Keratinocyte (primary cell): ENCODE measurements around the gene ADAM12. TPM values are rescaled to one million over a fixed set of nuclear protein-coding genes. Genes with fewer than 3 reads are reported as not detected.

Experiments used
- DNase-seq: peaks from one replicate; pipeline ENCODE4 v3.0.0-alpha.2; 2011; ENCODE audit warnings: low read depth, missing footprints, low spot score
- FAIRE-seq: peaks from 2 replicates; lab custom pipeline; 2011; peaks lifted over from hg19 to GRCh38; lab: Jason Lieb, UNC
- H2AFZ ChIP-seq: 2 replicates; pipeline ENCODE4 v1.6.0; 2012; ENCODE audit warnings: low read length, control low read depth, inconsistent platforms; ENCODE audit not compliant: control insufficient read depth
- H3K27ac ChIP-seq: 2 replicates; pipeline ENCODE4 v1.5.1; 2011; ENCODE audit warnings: low read length; ENCODE audit not compliant: control insufficient read depth, insufficient read depth
- H3K27me3 ChIP-seq: 3 replicates; pipeline ENCODE4 v1.6.0; 2011; ENCODE audit warnings: low read length; ENCODE audit not compliant: control insufficient read depth, insufficient read depth; ENCODE audit errors: extremely low read depth
- H3K36me3 ChIP-seq, 2 experiments: 2 replicates in 1 of 2; 3 replicates in 1 of 2; pipeline ENCODE4 v1.5.1; 2011; ENCODE audit warnings: low read length in 2 of 2, mild to moderate bottlenecking in 1 of 2; ENCODE audit not compliant: control insufficient read depth in 2 of 2, insufficient read depth in 2 of 2; ENCODE audit errors: extremely low read depth in 1 of 2
- H3K4me1 ChIP-seq: 3 replicates; pipeline ENCODE4 v1.5.1; 2011; ENCODE audit warnings: low read length; ENCODE audit not compliant: control insufficient read depth, insufficient read depth; ENCODE audit errors: extremely low read depth
- H3K4me2 ChIP-seq: 3 replicates; pipeline ENCODE4 v1.6.0; 2011; ENCODE audit warnings: low read depth, low read length; ENCODE audit not compliant: control insufficient read depth, insufficient read depth; ENCODE audit errors: extremely low read depth
- H3K4me3 ChIP-seq, 3 experiments: fragments of 200-600 bp in 1 of 3; sonication (generic) in 1 of 3; 2 replicates in 2 of 3; 3 replicates in 1 of 3; pipeline ENCODE4 v1.5.1; 2011 to 2016; ENCODE audit warnings: low read length in 3 of 3, mild to moderate bottlenecking in 3 of 3, control low read depth in 2 of 3, inconsistent platforms in 1 of 3, low read depth in 1 of 3, mixed read lengths in 1 of 3, mixed run types in 1 of 3, moderate library complexity in 1 of 3; ENCODE audit not compliant: control insufficient read depth in 2 of 3, insufficient read depth in 2 of 3; ENCODE audit errors: extremely low read depth in 1 of 3
- H3K79me2 ChIP-seq: 2 replicates; pipeline ENCODE4 v1.6.0; 2012; ENCODE audit warnings: low read length; ENCODE audit not compliant: control insufficient read depth, insufficient read depth
- H3K9ac ChIP-seq: 3 replicates; pipeline ENCODE4 v1.6.0; 2011; ENCODE audit warnings: low read length; ENCODE audit not compliant: control insufficient read depth, insufficient read depth; ENCODE audit errors: extremely low read depth
- H3K9me1 ChIP-seq: 3 replicates; pipeline ENCODE4 v1.6.0; 2011; ENCODE audit warnings: low read length; ENCODE audit not compliant: control insufficient read depth, insufficient read depth; ENCODE audit errors: extremely low read depth
- H3K9me3 ChIP-seq: 2 replicates; pipeline ENCODE4 v1.5.1; 2012; ENCODE audit warnings: low read depth, low read length; ENCODE audit not compliant: control insufficient read depth
- H4K20me1 ChIP-seq: 3 replicates; pipeline ENCODE4 v1.6.0; 2011; ENCODE audit warnings: low read length; ENCODE audit not compliant: control insufficient read depth, insufficient read depth; ENCODE audit errors: extremely low read depth
- EZH2 ChIP-seq: IDR thresholded peaks from one replicate; pipeline ENCODE4 v1.6.1; 2012; ENCODE audit warnings: inconsistent platforms, mild to moderate bottlenecking, low read length, moderate library complexity
- dilution Hi-C: fragments of 300-500 bp; cut with MboI; formaldehyde crosslinking; loops from one replicate; pipeline ENCODE4 v1.7.0; 2020; ENCODE audit warnings: low sequenced_read_pairs; ENCODE audit not compliant: extremely low pct_ligation_motif_present
- polyA plus RNA-seq, 5 experiments: library from polyadenylated mRNA; depleted of rRNA in 3 of 5; stranded (reverse) in 3 of 5; stranded (forward) in 1 of 5; unstranded in 1 of 5; fragments of >200 nt; gene quantifications; 1 replicate in 1 of 5; 2 replicates in 3 of 5; 3 replicates in 1 of 5; pipeline versions ENCODE4 v1.2.1 to v1.2.3, GENCODE V29; 2011 to 2012; ENCODE audit warnings: missing spikeins in 2 of 5, low read depth in 1 of 5, low replicate concordance in 1 of 5
- TF ChIP-seq, protein P1 (sequence below), 3 experiments: IDR thresholded peaks in 1 of 3; conservative IDR thresholded peaks in 1 of 3; optimal IDR thresholded peaks in 1 of 3; 2 replicates in 2 of 3; 3 replicates in 1 of 3; pipeline versions ENCODE3 to v1.5.1; 2011; ENCODE audit warnings: low read length in 3 of 3, mild to moderate bottlenecking in 3 of 3, moderate library complexity in 2 of 3, control low read depth in 1 of 3, inconsistent platforms in 1 of 3; ENCODE audit not compliant: insufficient read depth in 2 of 3; ENCODE audit errors: extremely low read depth in 1 of 3

Gene ADAM12
- polyA plus RNA-seq, 1 donor (not counting 4 experiments of a cell fraction or from before 2014, with no cell fraction given), result 0.07 TPM

DNA sequence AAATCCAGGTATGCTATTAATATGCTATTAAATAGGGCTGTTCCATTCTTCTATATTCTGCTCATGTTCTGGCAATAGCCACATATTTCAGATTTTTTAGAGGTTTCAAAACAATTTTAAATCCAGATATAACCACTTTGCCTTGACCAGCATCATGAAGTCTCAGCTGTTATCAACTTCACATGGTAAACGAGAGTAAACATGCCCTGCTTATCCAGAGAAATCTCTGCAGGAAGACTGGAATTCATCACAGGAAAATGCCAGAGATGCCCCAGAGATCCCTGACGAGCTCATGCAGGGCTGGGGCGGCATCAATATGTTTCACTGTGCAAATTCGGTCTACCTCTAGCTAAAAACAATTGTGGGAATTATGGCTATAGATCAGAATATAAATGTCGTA is 365.4 kb downstream of the ADAM12 start:
- H3K9me3 ChIP-seq, result no peaks in the 10 kb centered on the region
- TF ChIP-seq EZH2, result no peak
- no peak for DNase-seq
- no peaks in the 10 kb centered on the region for H3K27me3 ChIP-seq
- H3K27ac ChIP-seq, result no peak overlapping the region
- FAIRE-seq, result no peak
- H3K4me1 ChIP-seq, result no peaks in the 10 kb centered on the region
- H4K20me1 ChIP-seq, result no peaks in the 10 kb centered on the region
- no peak overlapping the region for H3K9ac ChIP-seq
- H3K4me3 ChIP-seq, result no peak overlapping the region
- dilution Hi-C loops, result no loop called here
- H3K79me2 ChIP-seq, result no peaks in the 10 kb centered on the region
- no peaks in the 10 kb centered on the region for H3K36me3 ChIP-seq
- H2AFZ ChIP-seq, result no peak overlapping the region
- no peaks in the 10 kb centered on the region for H3K9me1 ChIP-seq
- no peak overlapping the region for H3K4me2 ChIP-seq

DNA sequence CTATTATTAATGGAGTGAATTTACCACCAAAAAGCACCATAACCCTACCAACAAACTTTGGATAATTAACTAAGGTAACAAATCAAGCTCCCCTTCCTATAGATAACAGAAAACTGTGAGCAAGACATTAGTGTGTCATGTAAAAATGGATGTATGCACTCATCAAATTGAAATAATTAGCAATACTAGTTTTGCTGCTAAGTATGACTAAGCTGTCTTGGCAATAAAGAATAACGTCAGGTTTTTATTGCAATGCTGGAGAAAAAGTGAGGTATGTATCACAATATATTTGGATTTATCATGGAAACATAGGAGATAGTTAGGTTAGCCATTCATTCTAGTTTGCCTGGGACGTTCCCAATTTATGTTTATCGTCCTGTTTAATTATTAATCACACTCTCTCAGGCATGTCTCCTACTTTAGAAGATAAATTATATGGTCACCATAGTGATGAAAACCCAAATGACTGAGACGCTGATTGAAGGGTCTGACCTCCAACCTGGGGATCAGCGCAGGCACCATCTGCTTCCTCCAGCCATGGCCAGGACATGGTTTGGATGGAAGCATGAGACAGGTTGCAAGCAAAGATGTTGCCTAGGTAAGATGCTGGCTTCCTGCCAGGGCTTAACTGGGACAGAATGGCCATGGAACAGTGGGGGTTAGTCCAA is 366.3 kb downstream of the ADAM12 start:
- Histone ChIP-seq H3K9me1 (no peaks in the 10 kb centered on the region), H3K27ac (no peak overlapping the region), H3K79me2 (no peaks in the 10 kb centered on the region), H3K27me3 (no peaks in the 10 kb centered on the region), H3K36me3 (no peaks in the 10 kb centered on the region), H2AFZ (no peak overlapping the region), H3K9ac (no peak overlapping the region), H3K4me2 (no peak overlapping the region), H4K20me1 (no peaks in the 10 kb centered on the region), H3K4me1 (no peaks in the 10 kb centered on the region), H3K4me3 (no peak overlapping the region), H3K9me3 (no peaks in the 10 kb centered on the region)
- DNase-seq, result no peak
- TF ChIP-seq, protein P1, sequence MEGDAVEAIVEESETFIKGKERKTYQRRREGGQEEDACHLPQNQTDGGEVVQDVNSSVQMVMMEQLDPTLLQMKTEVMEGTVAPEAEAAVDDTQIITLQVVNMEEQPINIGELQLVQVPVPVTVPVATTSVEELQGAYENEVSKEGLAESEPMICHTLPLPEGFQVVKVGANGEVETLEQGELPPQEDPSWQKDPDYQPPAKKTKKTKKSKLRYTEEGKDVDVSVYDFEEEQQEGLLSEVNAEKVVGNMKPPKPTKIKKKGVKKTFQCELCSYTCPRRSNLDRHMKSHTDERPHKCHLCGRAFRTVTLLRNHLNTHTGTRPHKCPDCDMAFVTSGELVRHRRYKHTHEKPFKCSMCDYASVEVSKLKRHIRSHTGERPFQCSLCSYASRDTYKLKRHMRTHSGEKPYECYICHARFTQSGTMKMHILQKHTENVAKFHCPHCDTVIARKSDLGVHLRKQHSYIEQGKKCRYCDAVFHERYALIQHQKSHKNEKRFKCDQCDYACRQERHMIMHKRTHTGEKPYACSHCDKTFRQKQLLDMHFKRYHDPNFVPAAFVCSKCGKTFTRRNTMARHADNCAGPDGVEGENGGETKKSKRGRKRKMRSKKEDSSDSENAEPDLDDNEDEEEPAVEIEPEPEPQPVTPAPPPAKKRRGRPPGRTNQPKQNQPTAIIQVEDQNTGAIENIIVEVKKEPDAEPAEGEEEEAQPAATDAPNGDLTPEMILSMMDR (optimal IDR thresholded peaks at IDR 0.05 in 1 of 3, IDR thresholded peaks at IDR 0.05 in 1 of 3, conservative IDR thresholded peaks at IDR 0.05 in 1 of 3; ENCODE audit: extremely low read depth in 1 of 3, insufficient read depth in 2 of 3, low read length in 3 of 3), result no peak
- TF ChIP-seq EZH2, result no peak
- dilution Hi-C loops, result no loop called here
- FAIRE-seq, result no peak
